Liver (tissue), 3 donors: ENCODE results near the gene GPRIN3.

Experiments
- CTCF ChIP-seq: fragments of 150-350 bp; IDR thresholded peaks from 2 replicates; pipeline ENCODE4 v1.5.1; 2017; ENCODE audit warnings: improper control_type of control experiment, low read depth, low read length; ENCODE audit not compliant: missing input control
- EGR1 ChIP-seq, 2 donors: IDR thresholded peaks; 2 replicates each; pipeline ENCODE4 v1.6.1; 2016 to 2018; ENCODE audit warnings: antibody characterized with exemption in 2 of 2, low read depth in 2 of 2
- donor health status: healthy.
- donor health status: healthy.

- TF ChIP-seq CTCF (no peak), EGR1 (IDR thresholded peaks at IDR 0.05; ENCODE audit: low read depth in 2 of 2) (no peak)
Observed at GRCh38 chr4:89324671-89325070, 17.1 kb upstream of the GPRIN3 start.
